Measurements from ENCODE around the gene DEUP1.

DNA sequence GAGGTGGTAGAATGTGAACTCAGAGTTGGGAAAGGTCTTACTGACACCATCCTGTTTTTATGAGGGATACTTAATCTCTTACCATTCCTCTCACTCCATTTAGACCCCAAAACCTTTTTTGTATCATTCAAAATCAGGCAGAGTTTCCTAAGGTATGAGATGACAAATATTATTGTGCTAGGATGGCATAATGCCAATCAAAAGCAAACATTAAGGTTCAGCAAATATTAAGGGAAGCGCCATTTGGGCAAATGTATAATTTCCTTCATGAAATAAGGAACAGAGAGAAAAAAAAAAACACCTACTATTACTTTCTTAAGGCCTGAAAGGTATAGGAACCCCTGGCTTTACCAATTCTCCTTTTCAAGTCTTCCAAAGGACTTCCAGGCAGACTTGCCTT lies 150.2 kb downstream of the DEUP1 start:
- TF ChIP-seq, protein P1, sequence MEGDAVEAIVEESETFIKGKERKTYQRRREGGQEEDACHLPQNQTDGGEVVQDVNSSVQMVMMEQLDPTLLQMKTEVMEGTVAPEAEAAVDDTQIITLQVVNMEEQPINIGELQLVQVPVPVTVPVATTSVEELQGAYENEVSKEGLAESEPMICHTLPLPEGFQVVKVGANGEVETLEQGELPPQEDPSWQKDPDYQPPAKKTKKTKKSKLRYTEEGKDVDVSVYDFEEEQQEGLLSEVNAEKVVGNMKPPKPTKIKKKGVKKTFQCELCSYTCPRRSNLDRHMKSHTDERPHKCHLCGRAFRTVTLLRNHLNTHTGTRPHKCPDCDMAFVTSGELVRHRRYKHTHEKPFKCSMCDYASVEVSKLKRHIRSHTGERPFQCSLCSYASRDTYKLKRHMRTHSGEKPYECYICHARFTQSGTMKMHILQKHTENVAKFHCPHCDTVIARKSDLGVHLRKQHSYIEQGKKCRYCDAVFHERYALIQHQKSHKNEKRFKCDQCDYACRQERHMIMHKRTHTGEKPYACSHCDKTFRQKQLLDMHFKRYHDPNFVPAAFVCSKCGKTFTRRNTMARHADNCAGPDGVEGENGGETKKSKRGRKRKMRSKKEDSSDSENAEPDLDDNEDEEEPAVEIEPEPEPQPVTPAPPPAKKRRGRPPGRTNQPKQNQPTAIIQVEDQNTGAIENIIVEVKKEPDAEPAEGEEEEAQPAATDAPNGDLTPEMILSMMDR (IDR thresholded peaks at IDR 0.05): no peak
- TF ChIP-seq POLR2AphosphoS5 (IDR thresholded peaks at IDR 0.05) (no peak), POLR2A (IDR thresholded peaks at IDR 0.05) (no peak)

Data from breast epithelium (tissue), 3 donors.